Aorta (tissue), 5 donors: ENCODE measurements around the gene KCNK6. TPM values are rescaled to one million over a fixed set of nuclear protein-coding genes. Genes with fewer than 3 reads are reported as not detected.

Experiments
- ATAC-seq: fragments of 200-7000 bp; cut with Tn5 transposase; one replicate; pipeline ENCODE4 v1.9.1; 2022; ENCODE audit warnings: moderate library complexity; ENCODE audit not compliant: low FRiP score
- DNase-seq, 2 donors: peaks; one replicate each; pipeline ENCODE4 v3.0.0-alpha.2; 2020
- H3K27ac ChIP-seq, 2 donors: one replicate each; pipeline ENCODE4 v1.5.1; 2013; ENCODE audit warnings: low read length in 2 of 2, mild to moderate bottlenecking in 2 of 2, moderate library complexity in 2 of 2, control low read depth in 1 of 2, inconsistent platforms in 1 of 2, low read depth in 1 of 2
- H3K27me3 ChIP-seq, 2 donors: one replicate each; pipeline ENCODE4 v1.6.1; 2013; ENCODE audit warnings: control low read depth in 1 of 2, low read length in 1 of 2, mild to moderate bottlenecking in 1 of 2, moderate library complexity in 1 of 2; ENCODE audit not compliant: insufficient read depth in 2 of 2, control insufficient read depth in 1 of 2
- H3K36me3 ChIP-seq, 2 donors: one replicate each; pipeline ENCODE4 v1.6.1; 2013; ENCODE audit warnings: control low read depth in 1 of 2, low read length in 1 of 2, mild to moderate bottlenecking in 1 of 2; ENCODE audit not compliant: insufficient read depth in 2 of 2, control insufficient read depth in 1 of 2
- H3K4me1 ChIP-seq, 2 donors: one replicate each; pipeline ENCODE4 v1.6.1; 2013; ENCODE audit warnings: low read length in 2 of 2, control low read depth in 1 of 2, mild to moderate bottlenecking in 1 of 2, moderate library complexity in 1 of 2; ENCODE audit not compliant: insufficient read depth in 2 of 2, control insufficient read depth in 1 of 2
- H3K4me3 ChIP-seq, 2 donors: one replicate each; pipeline ENCODE4 v1.5.1; 2013; ENCODE audit warnings: low read length in 2 of 2, control low read depth in 1 of 2, mild to moderate bottlenecking in 1 of 2
- H3K9me3 ChIP-seq: one replicate; pipeline ENCODE4 v1.6.1; 2013; ENCODE audit warnings: mild to moderate bottlenecking, low read length; ENCODE audit not compliant: control insufficient read depth
- WGBS, 2 donors: extraction: QIAGEN DNeasy Blood & Tissue Kit; methylation state at CpG; one replicate each; pipeline ENCODE4 v1.1.7; 2013; 5-methylcytosine and 5-hydroxymethylcytosine counted together
- intact Hi-C, 2 donors: fragments of 100-400 bp; cut with DNase I; formaldehyde crosslinking; loops; one replicate each; pipeline versions ENCODE4 v1.14.2 to v1.15.0; 2022
- polyA plus RNA-seq, 2 donors: library from polyadenylated mRNA; stranded (reverse); fragments of 200-250 nt; gene quantifications; one replicate each; pipeline ENCODE4 v1.2.3, GENCODE V29; 2013
- total RNA-seq, 2 donors: library from RNA; stranded (reverse); fragmentation: NEBNext Ultra II Directional; extraction: Animal tissue kit (Norgen Biotek cat#: 25700); gene quantifications; one replicate each; pipeline ENCODE4 v1.2.1, GENCODE V29; 2021
- donor health status: healthy with polysubstance abuse.
- donor health status: Bipolar disorder and iron deficiency.
- donor health status: DM: no; HTN: no; CAD: no.
- donor health status: DM: no; HTN: no; CAD: no.
- donor health status: DM: yes; HTN: yes; CAD: no.

Gene KCNK6
- total and polyA plus RNA-seq, 4 donors, result 13.1 to 25.2 (median 21.1) TPM

DNA sequence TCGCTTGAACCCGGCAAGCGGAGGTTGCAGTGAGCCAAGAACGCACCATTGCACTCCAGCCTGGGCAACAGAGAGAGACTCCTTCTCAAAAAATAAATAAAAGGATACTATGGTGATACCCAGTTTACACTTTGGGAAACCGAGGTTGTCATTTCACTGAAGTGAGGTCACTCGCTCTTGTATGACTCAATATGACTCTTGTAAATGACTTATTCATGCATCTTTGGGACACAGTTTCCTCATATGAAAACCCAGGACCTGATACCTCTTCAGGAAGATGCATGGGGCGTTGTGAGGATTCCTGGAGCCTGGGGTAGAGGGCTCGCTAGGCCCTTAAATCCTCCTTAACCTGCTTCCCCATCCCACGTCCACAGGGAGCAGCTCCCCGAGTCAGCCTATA is 59.2 kb downstream of the KCNK6 start:
- Histone ChIP-seq H3K27ac (no peak overlapping the region), H3K9me3 (no peaks in the 10 kb centered on the region), H3K4me1 (peaks cover 0 to 8% of the 10 kb centered on the region in 2 donors), H3K36me3 (peaks cover 0 to 4% of the 10 kb centered on the region in 2 donors), H3K4me3 (no peak overlapping the region), H3K27me3 (no peaks in the 10 kb centered on the region)
- intact Hi-C loops, result no loop called here
- 94 to 95% methylated on average over 10 of the region's 10 CpGs for WGBS, 2 donors
- ATAC-seq (no peak), DNase-seq (no peak)

GRCh38 chr19:38381138-38381537 is 61.5 kb downstream of the KCNK6 start:
- DNase-seq (no peak), ATAC-seq (no peak)
- Histone ChIP-seq H3K4me3 (no peak overlapping the region), H3K9me3 (no peaks in the 10 kb centered on the region), H3K27ac (no peak overlapping the region), H3K4me1 (no peaks in the 10 kb centered on the region), H3K27me3 (no peaks in the 10 kb centered on the region), H3K36me3 (peaks cover 0 to 4% of the 10 kb centered on the region in 2 donors)
- 90 to 95% methylated on average over 9 of the region's 9 CpGs for WGBS, 2 donors
- intact Hi-C loops, result no loop called here

Other genes starting within 250 kb of the KCNK6 start
- 1 to 10 TPM; 1.3 to 2.1 TPM for gene DPF1, start 95.6 kb upstream of the KCNK6 start, total RNA-seq
- gene DPF1, start 95.6 kb upstream of the KCNK6 start, polyA plus RNA-seq, result under 1 TPM in 1 of 2 donors, not detected in 1; 0.72 TPM
- 100 to 1,000 TPM; 306 to 783 TPM for gene PPP1R14A, start 63.5 kb upstream of the KCNK6 start, total RNA-seq
- 1,000 to 10,000 TPM; 1,120 to 1,551 TPM for gene PPP1R14A, start 63.5 kb upstream of the KCNK6 start, polyA plus RNA-seq
- gene SPINT2, start 55.3 kb upstream of the KCNK6 start, total RNA-seq, result 100 to 1,000 TPM; 146 to 155 TPM
- 100 to 1,000 TPM; 238 to 292 TPM for gene SPINT2, start 55.3 kb upstream of the KCNK6 start, polyA plus RNA-seq
- gene C19orf33, start 15.6 kb upstream of the KCNK6 start, total RNA-seq, result 1 to 10 TPM; 2.0 to 2.2 TPM
- 100 to 1,000 TPM in 1 of 2 donors, 10 to 100 TPM in 1; 22.7 to 259 TPM for gene C19orf33, start 15.6 kb upstream of the KCNK6 start, polyA plus RNA-seq
- 10 to 100 TPM; 19.5 to 25.8 TPM for gene YIF1B, start 3.9 kb upstream of the KCNK6 start, total RNA-seq
- gene YIF1B, start 3.9 kb upstream of the KCNK6 start, polyA plus RNA-seq, result 10 to 100 TPM; 24.9 to 75.9 TPM
- 10 to 100 TPM in 1 of 2 donors, 1 to 10 TPM in 1; 6.9 to 10.7 TPM for gene CATSPERG, start 16.0 kb downstream of the KCNK6 start, total RNA-seq
- gene CATSPERG, start 16.0 kb downstream of the KCNK6 start, polyA plus RNA-seq, result 1 to 10 TPM; 1.1 to 2.6 TPM
- gene PSMD8, start 54.7 kb downstream of the KCNK6 start, total RNA-seq, result 100 to 1,000 TPM in 1 of 2 donors, 10 to 100 TPM in 1; 92.4 to 119 TPM
- 100 to 1,000 TPM in 1 of 2 donors, 10 to 100 TPM in 1; 95.5 to 108 TPM for gene PSMD8, start 54.7 kb downstream of the KCNK6 start, polyA plus RNA-seq
- 1 to 10 TPM; 3.3 to 4.7 TPM for gene GGN, start 68.2 kb downstream of the KCNK6 start, total RNA-seq
- gene GGN, start 68.2 kb downstream of the KCNK6 start, polyA plus RNA-seq, result 1 to 10 TPM in 1 of 2 donors, under 1 TPM in 1; 0.50 to 6.9 TPM
- 10 to 100 TPM; 19.6 to 26.1 TPM for gene SPRED3, start 68.9 kb downstream of the KCNK6 start, total RNA-seq
- gene SPRED3, start 68.9 kb downstream of the KCNK6 start, polyA plus RNA-seq, result 10 to 100 TPM in 1 of 2 donors, 1 to 10 TPM in 1; 1.9 to 11.3 TPM
- gene FAM98C, start 83.2 kb downstream of the KCNK6 start, total RNA-seq, result 10 to 100 TPM; 14.5 to 19.6 TPM
- 10 to 100 TPM; 10.3 to 32.0 TPM for gene FAM98C, start 83.2 kb downstream of the KCNK6 start, polyA plus RNA-seq
- 1 to 10 TPM; 4.1 to 9.8 TPM for gene RASGRP4, start 106.4 kb downstream of the KCNK6 start, total RNA-seq
- 1 to 10 TPM in 1 of 2 donors, under 1 TPM in 1; 0.54 to 4.1 TPM for gene RASGRP4, start 106.4 kb downstream of the KCNK6 start, polyA plus RNA-seq
- 1 to 10 TPM; 1.0 to 5.4 TPM for gene RYR1, start 113.8 kb downstream of the KCNK6 start, total RNA-seq
- gene RYR1, start 113.8 kb downstream of the KCNK6 start, polyA plus RNA-seq, result 1 to 10 TPM in 1 of 2 donors, under 1 TPM in 1; 0.38 to 1.3 TPM